Astrocyte (in vitro differentiated cells and primary cell): ENCODE data around the gene PPFIA3. TPM values are rescaled to one million over a fixed set of nuclear protein-coding genes. Genes with fewer than 3 reads are reported as not detected.

Source experiments
- DNase-seq: peaks from one replicate; pipeline ENCODE4 v3.0.0-alpha.2; 2010; ENCODE audit warnings: low read depth
- FAIRE-seq: peaks from 2 replicates; lab custom pipeline; 2011; peaks lifted over from hg19 to GRCh38; lab: Jason Lieb, UNC
- H2AFZ ChIP-seq: 2 replicates; pipeline ENCODE4 v1.6.0; 2012; ENCODE audit warnings: low read depth, low read length, inconsistent platforms
- H3K27ac ChIP-seq: 2 replicates; pipeline ENCODE4 v1.5.1; 2011; ENCODE audit warnings: low read depth, low read length, inconsistent platforms
- H3K27me3 ChIP-seq: 2 replicates; pipeline ENCODE4 v1.6.0; 2011; ENCODE audit warnings: low read length, inconsistent platforms; ENCODE audit not compliant: insufficient read depth
- H3K36me3 ChIP-seq: 2 replicates; pipeline ENCODE4 v1.5.1; 2011; ENCODE audit warnings: low read length, inconsistent platforms; ENCODE audit not compliant: insufficient read depth
- H3K4me1 ChIP-seq: 2 replicates; pipeline ENCODE4 v1.5.1; 2011; ENCODE audit warnings: low read length, inconsistent platforms; ENCODE audit not compliant: insufficient read depth
- H3K4me2 ChIP-seq: 2 replicates; pipeline ENCODE4 v1.6.0; 2012; ENCODE audit warnings: low read length, inconsistent platforms
- H3K4me3 ChIP-seq: 2 replicates; pipeline ENCODE4 v1.5.1; 2011; ENCODE audit warnings: low read depth, mild to moderate bottlenecking, low read length, inconsistent platforms; ENCODE audit not compliant: insufficient read depth
- H3K79me2 ChIP-seq: 2 replicates; pipeline ENCODE4 v1.6.0; 2012; ENCODE audit warnings: mild to moderate bottlenecking, low read length, inconsistent platforms; ENCODE audit not compliant: insufficient read depth
- H3K9ac ChIP-seq: 2 replicates; pipeline ENCODE4 v1.6.0; 2012; ENCODE audit warnings: mild to moderate bottlenecking, low read length, inconsistent platforms
- H3K9me3 ChIP-seq: 2 replicates; pipeline ENCODE4 v1.5.1; 2012; ENCODE audit warnings: low read depth, mild to moderate bottlenecking, low read length, inconsistent platforms; ENCODE audit not compliant: insufficient read depth
- H4K20me1 ChIP-seq: 2 replicates; pipeline ENCODE4 v1.6.0; 2012; ENCODE audit warnings: low read length, inconsistent platforms; ENCODE audit not compliant: insufficient read depth
- H3K27ac Mint-ChIP-seq: one replicate; pipeline ENCODE4 v1.8.0; 2021; ENCODE audit warnings: mild to moderate bottlenecking, mixed read lengths; ENCODE audit not compliant: unreplicated experiment
- H3K27me3 Mint-ChIP-seq: one replicate; pipeline ENCODE4 v1.8.0; 2021; ENCODE audit warnings: low read depth, mixed read lengths; ENCODE audit not compliant: unreplicated experiment
- H3K36me3 Mint-ChIP-seq: one replicate; pipeline ENCODE4 v1.8.0; 2021; ENCODE audit warnings: low read depth, mixed read lengths; ENCODE audit not compliant: unreplicated experiment
- H3K4me1 Mint-ChIP-seq: one replicate; pipeline ENCODE4 v1.8.0; 2021; ENCODE audit warnings: low read depth, mixed read lengths; ENCODE audit not compliant: unreplicated experiment
- H3K4me3 Mint-ChIP-seq: one replicate; pipeline ENCODE4 v1.8.0; 2021; ENCODE audit warnings: mild to moderate bottlenecking, moderate library complexity, mixed read lengths; ENCODE audit not compliant: unreplicated experiment
- H3K9me3 Mint-ChIP-seq: one replicate; pipeline ENCODE4 v1.8.0; 2021; ENCODE audit warnings: mild to moderate bottlenecking, mixed read lengths; ENCODE audit not compliant: unreplicated experiment
- CTCF ChIP-seq: IDR thresholded peaks from 2 replicates; pipeline ENCODE4 v1.5.1; 2011; ENCODE audit warnings: low read depth, mild to moderate bottlenecking, inconsistent platforms, low read length, moderate library complexity; ENCODE audit not compliant: insufficient read depth
- EZH2 ChIP-seq: IDR thresholded peaks from 2 replicates; pipeline ENCODE4 v1.6.1; 2012; ENCODE audit warnings: mild to moderate bottlenecking, low read length, inconsistent platforms; ENCODE audit not compliant: insufficient read depth
- total RNA-seq: library from RNA; stranded (reverse); gene quantifications from 2 replicates; pipeline ENCODE4 v1.2.1, GENCODE V29; 2021

The PPFIA3 gene
- total RNA-seq, 1 donor from 2014 or later = 9.2 TPM

GRCh38 chr19:49107625-49108459 is 11.5 kb upstream of the PPFIA3 start:
- H4K20me1 ChIP-seq = peaks cover 69% of the 10 kb centered on the region

GRCh38 chr19:49109051-49109450 is 10.3 kb upstream of the PPFIA3 start:
- TF ChIP-seq EZH2 (no peak), CTCF (no peak)
- Mint-ChIP-seq H3K4me1 (peaks cover 19% of the 10 kb centered on the region), H3K27ac (no peak overlapping the region), H3K9me3 (peaks cover 2% of the 10 kb centered on the region), H3K36me3 (peaks cover 33% of the 10 kb centered on the region), H3K4me3 (no peak overlapping the region), H3K27me3 (no peaks in the 10 kb centered on the region)
- Histone ChIP-seq H2AFZ (no peak overlapping the region), H3K27ac (no peak overlapping the region), H3K9me3 (no peaks in the 10 kb centered on the region), H3K79me2 (peaks cover 13% of the 10 kb centered on the region), H3K4me1 (peaks cover 16% of the 10 kb centered on the region), H3K4me2 (no peak overlapping the region), H3K36me3 (peaks cover 25% of the 10 kb centered on the region), H3K9ac (no peak overlapping the region), H3K27me3 (no peaks in the 10 kb centered on the region), H4K20me1 (peaks cover 64% of the 10 kb centered on the region), H3K4me3 (no peak overlapping the region)
- DNase-seq (no peak), FAIRE-seq (no peak)

More at GRCh38 chr19:49107625-49108459, 11.5 kb upstream of the PPFIA3 start:
- Mint-ChIP-seq H3K36me3 (peaks cover 30% of the 10 kb centered on the region), H3K9me3 (no peaks in the 10 kb centered on the region), H3K4me1 (peaks cover 16% of the 10 kb centered on the region), H3K4me3 (no peak overlapping the region), H3K27me3 (no peaks in the 10 kb centered on the region), H3K27ac (no peak overlapping the region)
- Histone ChIP-seq H3K9me3 (no peaks in the 10 kb centered on the region), H3K4me1 (peaks cover 11% of the 10 kb centered on the region), H3K27ac (no peak overlapping the region), H3K4me2 (no peak overlapping the region), H3K9ac (no peak overlapping the region), H2AFZ (no peak overlapping the region), H3K79me2 (peaks cover 17% of the 10 kb centered on the region), H3K36me3 (peaks cover 26% of the 10 kb centered on the region), H3K27me3 (no peaks in the 10 kb centered on the region), H3K4me3 (no peak overlapping the region)
- no peak for FAIRE-seq
- no peak for DNase-seq
- TF ChIP-seq CTCF = no peak
- no peak for TF ChIP-seq EZH2

- Histone ChIP-seq H3K79me2 (peaks cover 13% of the 10 kb centered on the region), H3K9ac (no peak overlapping the region), H3K4me3 (no peak overlapping the region), H3K4me1 (peaks cover 17% of the 10 kb centered on the region), H4K20me1 (peaks cover 58% of the 10 kb centered on the region), H2AFZ (no peak overlapping the region), H3K27me3 (no peaks in the 10 kb centered on the region), H3K9me3 (no peaks in the 10 kb centered on the region), H3K27ac (no peak overlapping the region), H3K36me3 (peaks cover 23% of the 10 kb centered on the region), H3K4me2 (no peak overlapping the region)
- DNase-seq = no peak
- Mint-ChIP-seq H3K36me3 (peaks cover 32% of the 10 kb centered on the region), H3K27me3 (no peaks in the 10 kb centered on the region), H3K27ac (no peak overlapping the region), H3K4me1 (peaks cover 19% of the 10 kb centered on the region), H3K4me3 (no peak overlapping the region), H3K9me3 (peaks cover 2% of the 10 kb centered on the region)
- no peak for FAIRE-seq
- TF ChIP-seq CTCF = no peak
- no peak for TF ChIP-seq EZH2
Measured at GRCh38 chr19:49109569-49110233, 9.6 kb upstream of the PPFIA3 start.
